Heart right ventricle (tissue), 16 donors: ENCODE measurements around the gene PRICKLE2. TPM values are rescaled to one million over a fixed set of nuclear protein-coding genes. Genes with fewer than 3 reads are reported as not detected.

Experiments
- ATAC-seq, 8 donors: fragments of 200-7000 bp; cut with Tn5 transposase; one replicate each; pipeline ENCODE4 v1.9.1; 2020; ENCODE audit warnings: mild to moderate bottlenecking in 8 of 8, moderate library complexity in 8 of 8, moderate number of reproducible peaks in 1 of 8
- DNase-seq, 2 donors: peaks; one replicate each; pipeline ENCODE4 v3.0.0-alpha.2; 2020
- H3K27ac ChIP-seq, 10 donors: fragments of 200-600 bp; sonication (generic) in 2 of 10; one replicate each; pipeline versions ENCODE4 v1.5.0 to v1.8.0; 2020 to 2022; ENCODE audit warnings: mild to moderate bottlenecking in 3 of 10
- H3K27me3 ChIP-seq, 7 donors: fragments of 200-600 bp; one replicate each; pipeline ENCODE4 v1.8.0; 2021 to 2022; ENCODE audit warnings: mild to moderate bottlenecking in 2 of 7
- H3K36me3 ChIP-seq, 9 donors: fragments of 200-600 bp; sonication (generic) in 1 of 9; one replicate each; pipeline versions ENCODE4 v1.5.0 to v1.8.0; 2020 to 2022; ENCODE audit warnings: mild to moderate bottlenecking in 2 of 9
- H3K4me1 ChIP-seq, 9 donors: fragments of 200-600 bp; sonication (generic) in 1 of 9; one replicate each; pipeline versions ENCODE4 v1.5.0 to v1.8.0; 2020 to 2022; ENCODE audit warnings: mild to moderate bottlenecking in 4 of 9
- H3K4me3 ChIP-seq, 10 donors: fragments of 200-600 bp; sonication (generic) in 2 of 10; one replicate each; pipeline versions ENCODE4 v1.5.0 to v1.8.0; 2020 to 2022; ENCODE audit warnings: mild to moderate bottlenecking in 7 of 10, moderate library complexity in 2 of 10
- H3K9me3 ChIP-seq, 11 donors: fragments of 200-600 bp in 10 of 11; sonication (generic) in 2 of 11; one replicate each; pipeline versions ENCODE4 v1.5.0 to v1.8.0; 2013 to 2022; ENCODE audit warnings: mild to moderate bottlenecking in 2 of 11, control low read depth in 1 of 11, moderate library complexity in 1 of 11
- CTCF ChIP-seq, 9 donors: fragments of 200-600 bp; sonication (generic) in 2 of 9; IDR thresholded peaks; one replicate each; pipeline versions ENCODE4 v1.5.0 to v1.8.0; 2021 to 2022; ENCODE audit warnings: antibody characterized with exemption in 9 of 9, mild to moderate bottlenecking in 5 of 9, moderate library complexity in 1 of 9
- WGBS, 2 donors: extraction: QIAGEN DNeasy Blood & Tissue Kit; methylation state at CpG; one replicate each; pipeline ENCODE4 v1.1.7; 2013; ENCODE audit warnings: inconsistent platforms in 1 of 2; 5-methylcytosine and 5-hydroxymethylcytosine counted together
- intact Hi-C, 10 donors: fragments of 100-400 bp; cut with DNase I; formaldehyde crosslinking; loops; one replicate each; pipeline versions ENCODE4 v1.11.1 to v1.14.2; 2022
- polyA plus RNA-seq, 2 donors: library from polyadenylated mRNA; stranded (reverse); fragments of 200-250 nt; gene quantifications; one replicate each; pipeline ENCODE4 v1.2.3, GENCODE V29; 2013
- total RNA-seq, 10 donors: library from RNA; stranded (reverse); fragmentation: NEBNext Ultra II Directional in 3 of 10; extraction: Animal tissue kit (Norgen Biotek cat#: 25700) in 3 of 10; gene quantifications; one replicate each; pipeline versions ENCODE4 v1.2.1 to v1.2.4, GENCODE V29; 2021 to 2023
- donor health status: Arrhythmogenic right ventricular cardiomyopathy.
- donor health status: ischemic (EF 13 %, LVEDD 7.1; RV severe dilation, severe dysfunction).
- donor health status: healthy with polysubstance abuse.
- donor health status: DM: no; HTN: yes; CAD: no.
- donor health status: DM: no; HTN: no; CAD: no.
- donor health status: ischemic (EF 25% LVEDD 6.9; RV normal size, moderate dysfunction).
- donor health status: ischemic (EF 25% LVEDD 5.7; RV mildly dilated, moderate dysfunction).
- donor health status: healthy.
- donor health status: DM: yes; HTN: yes; CAD: no.
- donor health status: Ischemic cardiomyopathy.
- donor health status: ischemic (EF 35%, LVEDD 5.7; RV mildly dilated, moderate dysfunction).
- donor health status: nonischemic (EF 11% LVEDD 7.7; RV severe dilation, severe dysfunction).
- donor health status: DM: yes; HTN: yes; CAD: no.
- donor health status: PGD.
- donor health status: ischemic (EF 29% LVEDD 5.4; RV normal size, mild dysfunction).
- donor health status: nonischemic (EF 23%, LVEDD 6.1; RV moderate dilation, normal function).

PRICKLE2 gene
- total and polyA plus RNA-seq, 12 donors: 1.8 to 12.2 (median 8.1) TPM

- H3K36me3 ChIP-seq: no peaks in the 10 kb centered on the region
- H3K4me1 ChIP-seq: peaks cover 5 to 73% (median 39%) of the 10 kb centered on the region in 9 donors
- no peak for TF ChIP-seq CTCF (IDR thresholded peaks at IDR 0.05)
- H3K27ac ChIP-seq: peak overlapping the region; percentile 55 to 93 (median 88)
- peaks cover 0 to 7% (median 0%) of the 10 kb centered on the region in 7 donors for H3K27me3 ChIP-seq
- peak overlapping the region in 8 of 10 donors; percentile 5 to 88 (median 82) for H3K4me3 ChIP-seq
- intact Hi-C loops: loop anchor here in 5 of 10 donors (2.0 to 10.0 kb wide), 10 partner anchors 38 to 233 kb away; partner anchors contain the start of gene PRICKLE2 (in 1 of the 5)
- no peaks in the 10 kb centered on the region for H3K9me3 ChIP-seq
- WGBS, 2 donors: 34 to 40% methylated on average over 3 of the region's 3 CpGs
- ATAC-seq: peak in 2 of 8 donors; percentile 1 to 6
- no peak for DNase-seq
These were observed 40.4 kb upstream of the PRICKLE2 start for GRCh38 chr3:64265646-64266045.

- 63% methylated on average over 4 of the region's 4 CpGs for WGBS, 2 donors
- Histone ChIP-seq H3K4me3 (peak overlapping the region in 6 of 10 donors; percentile 61 to 88 (median 82)), H3K36me3 (no peaks in the 10 kb centered on the region), H3K27ac (peak overlapping the region in 4 of 10 donors; percentile 84 to 93 (median 90)), H3K4me1 (peaks cover 5 to 83% (median 46%) of the 10 kb centered on the region in 9 donors), H3K9me3 (no peaks in the 10 kb centered on the region), H3K27me3 (peaks cover 0 to 7% (median 0%) of the 10 kb centered on the region in 7 donors)
- intact Hi-C loops: loop anchor here in 6 of 10 donors (5.0 to 10.0 kb wide), 10 partner anchors 37 to 232 kb away; partner anchors contain the start of gene PRICKLE2 (in 2 of the 6)
- no peak for DNase-seq
- ATAC-seq: no peak
- TF ChIP-seq CTCF (IDR thresholded peaks at IDR 0.05): no peak
These were observed 39.3 kb upstream of the PRICKLE2 start for GRCh38 chr3:64264501-64265109.

- intact Hi-C loops: loop anchor here in 5 of 10 donors (5.0 to 10.0 kb wide), 4 partner anchors 35 to 132 kb away; partner anchors contain the start of gene PRICKLE2 (in 1 of the 5)
- ATAC-seq (no peak), DNase-seq (no peak)
- WGBS, 2 donors: 96 to 99% methylated on average over 4 of the region's 4 CpGs
- Histone ChIP-seq H3K4me1 (peaks cover 0 to 83% (median 39%) of the 10 kb centered on the region in 9 donors), H3K36me3 (no peaks in the 10 kb centered on the region), H3K9me3 (no peaks in the 10 kb centered on the region), H3K27me3 (no peaks in the 10 kb centered on the region), H3K4me3 (no peak overlapping the region), H3K27ac (no peak overlapping the region)
- no peak for TF ChIP-seq CTCF (IDR thresholded peaks at IDR 0.05)
These were observed 37.4 kb upstream of the PRICKLE2 start for GRCh38 chr3:64262574-64263114.

- peaks cover 0 to 74% (median 28%) of the 10 kb centered on the region in 9 donors for H3K4me1 ChIP-seq
- DNase-seq (no peak), ATAC-seq (peak in 7 of 8 donors; percentile 19 to 74 (median 46))
- no peaks in the 10 kb centered on the region for H3K9me3 ChIP-seq
- peak overlapping the region in 5 of 10 donors; percentile 18 to 68 (median 49) for H3K27ac ChIP-seq
- no peak for TF ChIP-seq CTCF (IDR thresholded peaks at IDR 0.05)
- intact Hi-C loops: loop anchor here in 5 of 10 donors (5.0 to 10.0 kb wide), 4 partner anchors 33 to 134 kb away; partner anchors contain the start of gene PRICKLE2 (in 1 of the 5)
- WGBS, 2 donors: 37 to 53% methylated on average over 4 of the region's 4 CpGs
- peak overlapping the region in 1 of 10 donors; percentile 3 for H3K4me3 ChIP-seq
- no peaks in the 10 kb centered on the region for H3K27me3 ChIP-seq
- H3K36me3 ChIP-seq: peaks cover 0 to under 1% (median 0%) of the 10 kb centered on the region in 9 donors
These were observed 35.2 kb upstream of the PRICKLE2 start for GRCh38 chr3:64260431-64260830.
